K562 (cell line): ENCODE results near the gene DLG4. TPM values are rescaled to one million over a fixed set of nuclear protein-coding genes. Genes with fewer than 3 reads are reported as not detected.

Experiments used
- ATAC-seq: fragments of 200-7000 bp; cut with Tn5 transposase; 3 replicates; pipeline ENCODE4 v1.9.1; 2020; ENCODE audit warnings: moderate library complexity
- BruUV-seq: library from RNA; stranded (reverse); fragments of 400-500 nt; replicated peaks from 2 replicates; lab custom pipeline; 2021; lab: Mats Ljungman, UMichigan
- CTCF ChIA-PET: fragments of 300-600 bp; formaldehyde crosslinking; extraction: SDS; loops from one replicate; lab custom pipeline; 2021; ENCODE audit warnings: low intra/inter-chr PET ratio; lab: Yijun Ruan, JAX
- POLR2A ChIA-PET: fragments of 300-600, 350-650 bp; sonication (Branson Sonifier 250); formaldehyde crosslinking; extraction: SDS; loops from one replicate; lab custom pipeline; 2021; ENCODE audit warnings: antibody characterized with exemption, inconsistent platforms; lab: Yijun Ruan, JAX
- DNase-seq, 4 experiments: peaks; one replicate each; pipeline versions ENCODE4 v3.0.0 to v3.0.0-alpha.2; 2011 to 2018; ENCODE audit warnings: low spot score in 3 of 4, mixed read lengths in 3 of 4; ENCODE audit errors: extremely low read depth in 1 of 4
- FAIRE-seq: peaks from 2 replicates; lab custom pipeline; 2011; peaks lifted over from hg19 to GRCh38; lab: Jason Lieb, UNC
- H2AFZ ChIP-seq: 2 replicates; pipeline ENCODE4 v1.6.0; 2011; ENCODE audit warnings: low read depth, low read length, control low read depth, inconsistent platforms
- H3K27ac ChIP-seq: fragments of 200-600 bp; 3 replicates; pipeline ENCODE4 v1.8.0; 2011; ENCODE audit warnings: low read depth, mild to moderate bottlenecking, control low read depth, inconsistent platforms, low read length, moderate library complexity, mixed read lengths; ENCODE audit errors: extremely low read depth
- H3K27me3 ChIP-seq, 2 experiments: fragments of 300-600 bp in 1 of 2; 2 replicates in 1 of 2; 3 replicates in 1 of 2; pipeline versions ENCODE4 v1.6.0 to v1.8.0; 2011; ENCODE audit warnings: inconsistent platforms in 2 of 2, low read length in 2 of 2, mild to moderate bottlenecking in 1 of 2, mixed read lengths in 1 of 2, moderate library complexity in 1 of 2; ENCODE audit not compliant: control insufficient read depth in 2 of 2, insufficient read depth in 2 of 2
- H3K36me3 ChIP-seq: fragments of 300-600 bp; 3 replicates; pipeline ENCODE4 v1.8.0; 2011; ENCODE audit warnings: mild to moderate bottlenecking, low read length, inconsistent platforms; ENCODE audit not compliant: control insufficient read depth, insufficient read depth
- H3K4me1 ChIP-seq, 2 experiments: fragments of 200-600 bp in 1 of 2; replicated peaks in 1 of 2; 2 replicates in 1 of 2; 3 replicates in 1 of 2; pipeline versions ENCODE4 v1.5.1 to v1.8.0; 2011; ENCODE audit warnings: inconsistent platforms in 2 of 2, low read length in 2 of 2, mild to moderate bottlenecking in 1 of 2, mixed read lengths in 1 of 2, moderate library complexity in 1 of 2; ENCODE audit not compliant: control insufficient read depth in 2 of 2, insufficient read depth in 2 of 2
- H3K4me2 ChIP-seq: 2 replicates; pipeline ENCODE4 v1.6.1; 2011; ENCODE audit warnings: low read length, control low read depth, inconsistent platforms, mixed read lengths; ENCODE audit not compliant: insufficient read depth
- H3K4me3 ChIP-seq: fragments of 200-600 bp; sonication (generic), shearing (Covaris generic); 2 replicates; pipeline ENCODE4 v1.5.1; 2016; ENCODE audit warnings: control low read depth, inconsistent platforms
- H3K79me2 ChIP-seq: fragments of 200-600 bp; 3 replicates; pipeline ENCODE4 v1.8.0; 2011; ENCODE audit warnings: low read length, inconsistent platforms; ENCODE audit not compliant: control insufficient read depth, insufficient read depth
- H3K9ac ChIP-seq, 2 experiments: 2 replicates each; pipeline versions ENCODE4 v1.6.0 to v1.6.1; 2011; ENCODE audit warnings: low read depth in 2 of 2, low read length in 2 of 2, control low read depth in 1 of 2, inconsistent platforms in 1 of 2, mild to moderate bottlenecking in 1 of 2, mixed read lengths in 1 of 2; ENCODE audit not compliant: insufficient read depth in 1 of 2
- H3K9me1 ChIP-seq: one replicate; pipeline ENCODE4 v1.6.0; 2011; ENCODE audit warnings: inconsistent platforms, mild to moderate bottlenecking, low read length, moderate library complexity; ENCODE audit not compliant: control insufficient read depth, insufficient read depth
- H3K9me3 ChIP-seq: replicated peaks from 2 replicates; pipeline ENCODE4 v1.5.1; 2011; ENCODE audit warnings: low read depth, low read length, inconsistent platforms; ENCODE audit not compliant: control insufficient read depth, insufficient read depth
- H4K20me1 ChIP-seq: replicated peaks from 2 replicates; pipeline ENCODE4 v1.6.1; 2011; ENCODE audit warnings: low read length, inconsistent platforms, mixed read lengths; ENCODE audit not compliant: control insufficient read depth, insufficient read depth
- BRD4 ChIP-seq: fragments of 200-600 bp; sonication (generic); IDR thresholded peaks from 2 replicates; pipeline ENCODE4 v1.6.1; 2017; ENCODE audit warnings: inconsistent platforms
- CSDE1 ChIP-seq, 2 experiments: fragments of 450-650 bp; IDR thresholded peaks; 2 replicates each; pipeline ENCODE4 v1.6.1; 2016; ENCODE audit warnings: mild to moderate bottlenecking in 1 of 2
- FOXK1 ChIP-seq: sonication (generic); formaldehyde crosslinking; IDR thresholded peaks from 2 replicates; pipeline ENCODE4 v1.8.0; 2022; ENCODE audit warnings: missing genetic modification reagents, mild to moderate bottlenecking, borderline replicate concordance
- GATAD2B ChIP-seq: fragments of 450-650 bp; IDR thresholded peaks from 2 replicates; pipeline ENCODE4 v1.6.1; 2017; ENCODE audit warnings: mild to moderate bottlenecking, borderline replicate concordance
- HMGN3 ChIP-seq: IDR thresholded peaks from 2 replicates; pipeline ENCODE4 v1.6.1; 2011; ENCODE audit warnings: borderline replicate concordance, low read depth, mild to moderate bottlenecking, mixed read lengths, low read length; ENCODE audit not compliant: insufficient read length; ENCODE audit errors: extremely low read depth
- KLF1 ChIP-seq: fragments of 450-650 bp; IDR thresholded peaks from 2 replicates; pipeline ENCODE4 v1.6.1; 2016; ENCODE audit warnings: missing genetic modification characterization, missing compliant biosample characterization
- KLF10 ChIP-seq: fragments of 250-450 bp; sonication (Bioruptor Pico); IDR thresholded peaks from 2 replicates; pipeline ENCODE4 v1.6.1; 2021; ENCODE audit warnings: matching md5 sums
- MAFK ChIP-seq: IDR thresholded peaks from 2 replicates; pipeline ENCODE4 v1.6.1; 2011; ENCODE audit warnings: low read length, improper control_type of control experiment
- MIER1 ChIP-seq: fragments of 450-650 bp; IDR thresholded peaks from 2 replicates; pipeline ENCODE4 v1.6.1; 2016; ENCODE audit warnings: antibody characterized with exemption, mild to moderate bottlenecking, low read depth
- PREB ChIP-seq: sonication (generic); formaldehyde crosslinking; IDR thresholded peaks from 2 replicates; pipeline ENCODE4 v1.8.1; 2023; ENCODE audit warnings: mild to moderate bottlenecking, missing genetic modification reagents
- ZKSCAN1 ChIP-seq: fragments of 150-350 bp; IDR thresholded peaks from 2 replicates; pipeline ENCODE4 v1.6.1; 2016; ENCODE audit warnings: low read depth, low read length
- ZMIZ1 ChIP-seq, 2 experiments: fragments of 150-350 bp in 1 of 2; IDR thresholded peaks; 2 replicates each; pipeline ENCODE4 v1.6.1; 2012 to 2016; ENCODE audit warnings: low read depth in 2 of 2, low read length in 2 of 2, mild to moderate bottlenecking in 1 of 2, moderate library complexity in 1 of 2
- WGBS: fragments of 100-300 bp; shearing (Covaris generic); methylation state at CpG from one replicate; pipeline ENCODE4 v1.1.6; 2016; ENCODE audit warnings: low coverage, mixed read lengths; ENCODE audit not compliant: insufficient coverage; ENCODE audit errors: missing lambda C conversion rate; 5-methylcytosine and 5-hydroxymethylcytosine counted together
- in situ Hi-C: fragments of 300-500 bp; cut with MboI; formaldehyde crosslinking; loops from 4 replicates; pipeline ENCODE4 v1.15.0; 2018; ENCODE audit warnings: inconsistent platforms, mixed read lengths
- intact Hi-C: fragments of 100-400 bp; cut with micrococcal nuclease; formaldehyde crosslinking; loops from 2 replicates; pipeline ENCODE4 v1.14.2; 2022
- polyA plus RNA-seq, 8 experiments: library from polyadenylated mRNA; depleted of rRNA in 4 of 8; stranded (reverse) in 5 of 8; unstranded in 3 of 8; fragments of >200 nt; fragmentation: Nextera tagmentation in 2 of 8; fragmentation: Illumina TruSeq in 1 of 8; extraction: Ambion mirVana in 2 of 8; extraction: Trizol in 1 of 8; gene quantifications; 2 replicates each; pipeline versions ENCODE4 v1.2.1 to v1.2.3, GENCODE V29; 2011 to 2014; ENCODE audit warnings: inconsistent platforms in 1 of 8, missing spikeins in 1 of 8
- total RNA-seq, 7 experiments: library from RNA; depleted of rRNA in 6 of 7; stranded (reverse); fragments of >200 nt in 6 of 7; fragmentation: Illumina TruSeq in 2 of 7; extraction: Trizol in 2 of 7; gene quantifications; 2 replicates each; pipeline versions ENCODE4 v1.2.1 to v1.2.3, GENCODE V29; 2011 to 2021; ENCODE audit warnings: low replicate concordance in 1 of 7

DLG4 gene
- total and polyA plus RNA-seq, 9 of the 15 experiments (the other 6 are each of a cell fraction or from before 2014, with no cell fraction given), result 0.03 to 12.0 (median 4.1) TPM

- no peak for TF ChIP-seq FOXK1 (CRISPR knock-in tag)
These were observed 28.6 kb downstream of the DLG4 start (continued) for GRCh38 chr17:7191069-7191468.

GRCh38 chr17:7190276-7190917, 29.2 kb downstream of the DLG4 start:
- H3K79me2 ChIP-seq, result no peaks in the 10 kb centered on the region
- peaks cover 10% of the 10 kb centered on the region; the same call in 1 of the 3 replicates for H3K36me3 ChIP-seq
- H3K27ac ChIP-seq, result no peak overlapping the region
- TF ChIP-seq GATAD2B (no peak), KLF10 (no peak), MAFK (no peak), ZKSCAN1 (no peak), ZMIZ1 (IDR thresholded peaks at IDR 0.05; ENCODE audit: low read depth in 2 of 2, low read length in 2 of 2) (no peak), PREB (CRISPR knock-in tag) (no peak), KLF1 (tag) (no peak), BRD4 (no peak), MIER1 (no peak), CSDE1 (IDR thresholded peaks at IDR 0.05) (no peak), HMGN3 (no peak)
- ChIA-PET POLR2A (no interaction called here), CTCF (no interaction called here)
- no peak overlapping the region for H3K4me2 ChIP-seq
- no peak overlapping the region for H3K4me3 ChIP-seq
- ATAC-seq (no peak), FAIRE-seq (no peak), DNase-seq (no peak)
- in situ Hi-C loops (no loop called here), intact Hi-C loops (no loop called here)
- H3K9me3 ChIP-seq, result no peaks in the 10 kb centered on the region
- H3K4me1 ChIP-seq, result peaks cover 3 to 6% of the 10 kb centered on the region in 2 experiments; a peak in 3 of 5 replicates
- H3K27me3 ChIP-seq, result no peaks in the 10 kb centered on the region
- no peaks in the 10 kb centered on the region for H4K20me1 ChIP-seq
- H3K9ac ChIP-seq, result no peak overlapping the region
- 60% methylated on average over 1 of the region's 14 CpGs for WGBS
- no peaks in the 10 kb centered on the region for H3K9me1 ChIP-seq
- H2AFZ ChIP-seq, result no peak overlapping the region
- BruUV-seq, result no TSS peak
